Nephron progenitor cell (in vitro differentiated cells): Measurements from ENCODE around the gene ZFR2.

Experiments
- DNase-seq: peaks from one replicate; pipeline ENCODE4 v3.0.0; 2021
- H3K27ac Mint-ChIP-seq: 2 replicates; pipeline ENCODE4 v1.8.0; 2021; ENCODE audit warnings: mild to moderate bottlenecking, moderate library complexity, mixed read lengths
- H3K27me3 Mint-ChIP-seq: 2 replicates; pipeline ENCODE4 v1.8.0; 2021; ENCODE audit warnings: mild to moderate bottlenecking, low read depth, mixed read lengths; ENCODE audit not compliant: poor library complexity
- H3K36me3 Mint-ChIP-seq: 2 replicates; pipeline ENCODE4 v1.8.0; 2021; ENCODE audit warnings: low read depth, mixed read lengths
- H3K4me1 Mint-ChIP-seq: 2 replicates; pipeline ENCODE4 v1.8.0; 2021; ENCODE audit warnings: mixed read lengths
- H3K4me3 Mint-ChIP-seq: 2 replicates; pipeline ENCODE4 v1.8.0; 2021; ENCODE audit warnings: mild to moderate bottlenecking, moderate library complexity, mixed read lengths
- H3K9me3 Mint-ChIP-seq: 2 replicates; pipeline ENCODE4 v1.8.0; 2021; ENCODE audit warnings: mild to moderate bottlenecking, moderate library complexity, mixed read lengths
- TF ChIP-seq, protein P1 (sequence below): fragments of 200-600 bp; sonication (generic); IDR thresholded peaks from 2 replicates; pipeline ENCODE4 v1.5.0; 2021; ENCODE audit warnings: antibody characterized with exemption

The ZFR2 gene

GRCh38 chr19:3907626-3908265 is 38.9 kb upstream of the ZFR2 start:
- no peaks in the 10 kb centered on the region for H3K36me3 Mint-ChIP-seq
- TF ChIP-seq, protein P1, sequence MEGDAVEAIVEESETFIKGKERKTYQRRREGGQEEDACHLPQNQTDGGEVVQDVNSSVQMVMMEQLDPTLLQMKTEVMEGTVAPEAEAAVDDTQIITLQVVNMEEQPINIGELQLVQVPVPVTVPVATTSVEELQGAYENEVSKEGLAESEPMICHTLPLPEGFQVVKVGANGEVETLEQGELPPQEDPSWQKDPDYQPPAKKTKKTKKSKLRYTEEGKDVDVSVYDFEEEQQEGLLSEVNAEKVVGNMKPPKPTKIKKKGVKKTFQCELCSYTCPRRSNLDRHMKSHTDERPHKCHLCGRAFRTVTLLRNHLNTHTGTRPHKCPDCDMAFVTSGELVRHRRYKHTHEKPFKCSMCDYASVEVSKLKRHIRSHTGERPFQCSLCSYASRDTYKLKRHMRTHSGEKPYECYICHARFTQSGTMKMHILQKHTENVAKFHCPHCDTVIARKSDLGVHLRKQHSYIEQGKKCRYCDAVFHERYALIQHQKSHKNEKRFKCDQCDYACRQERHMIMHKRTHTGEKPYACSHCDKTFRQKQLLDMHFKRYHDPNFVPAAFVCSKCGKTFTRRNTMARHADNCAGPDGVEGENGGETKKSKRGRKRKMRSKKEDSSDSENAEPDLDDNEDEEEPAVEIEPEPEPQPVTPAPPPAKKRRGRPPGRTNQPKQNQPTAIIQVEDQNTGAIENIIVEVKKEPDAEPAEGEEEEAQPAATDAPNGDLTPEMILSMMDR, result no peak
- peaks cover 16% of the 10 kb centered on the region for H3K9me3 Mint-ChIP-seq
- no peaks in the 10 kb centered on the region for H3K4me1 Mint-ChIP-seq
- no peaks in the 10 kb centered on the region for H3K27me3 Mint-ChIP-seq
- H3K27ac Mint-ChIP-seq, result no peak overlapping the region
- H3K4me3 Mint-ChIP-seq, result no peak overlapping the region
- no peak for DNase-seq

GRCh38 chr19:3904233-3904632 is 35.4 kb upstream of the ZFR2 start:
- no peaks in the 10 kb centered on the region for H3K36me3 Mint-ChIP-seq
- peaks cover 3% of the 10 kb centered on the region for H3K9me3 Mint-ChIP-seq
- DNase-seq, result no peak
- no peak overlapping the region for H3K27ac Mint-ChIP-seq
- H3K4me3 Mint-ChIP-seq, result no peak overlapping the region
- peaks cover 9% of the 10 kb centered on the region for H3K27me3 Mint-ChIP-seq
- TF ChIP-seq, protein P1, result no peak
- no peaks in the 10 kb centered on the region for H3K4me1 Mint-ChIP-seq

- no peak for DNase-seq
- TF ChIP-seq, protein P1, result no peak
- Mint-ChIP-seq H3K27ac (no peak overlapping the region), H3K4me1 (no peaks in the 10 kb centered on the region), H3K36me3 (no peaks in the 10 kb centered on the region), H3K4me3 (no peak overlapping the region), H3K9me3 (peaks cover 9% of the 10 kb centered on the region), H3K27me3 (peaks cover 18% of the 10 kb centered on the region)
Observed at GRCh38 chr19:3902317-3902973, 33.6 kb upstream of the ZFR2 start.

DNA sequence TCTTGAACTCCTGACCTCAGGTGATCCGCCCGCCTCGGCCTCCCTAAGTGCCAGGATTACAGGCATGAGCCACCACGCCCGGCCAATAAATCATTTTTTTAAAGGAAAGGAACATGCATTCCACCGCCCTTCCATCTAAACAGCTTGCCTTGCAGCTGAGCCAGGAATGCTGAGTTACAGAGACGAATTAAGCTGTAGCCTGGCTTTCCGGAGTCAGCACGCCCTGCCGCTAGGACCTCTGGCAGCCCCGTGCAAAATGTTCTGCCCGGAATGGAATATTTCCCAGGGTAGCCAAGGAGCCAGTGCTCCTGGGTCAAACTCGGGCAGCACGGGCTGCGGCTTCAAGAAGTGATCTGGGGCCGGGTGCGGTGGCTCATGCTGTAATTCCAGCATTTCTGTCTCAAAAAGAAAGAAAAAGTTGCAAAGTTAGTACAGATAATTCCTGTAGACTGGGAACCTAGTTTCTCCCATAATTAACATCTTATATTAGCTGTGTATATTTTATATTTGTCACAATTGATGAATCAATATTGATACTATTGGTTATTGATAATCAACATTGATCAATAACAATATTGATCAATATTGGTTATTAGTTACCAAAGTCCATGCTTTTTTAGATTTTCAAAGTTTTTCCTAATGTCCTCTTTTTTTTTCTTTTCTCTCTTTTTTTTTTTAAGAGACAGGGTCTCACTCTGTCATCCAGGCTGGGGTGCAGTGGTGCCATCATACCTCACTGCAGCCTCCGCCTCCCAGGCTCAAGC is 30.9 kb upstream of the ZFR2 start:
- no peaks in the 10 kb centered on the region for H3K36me3 Mint-ChIP-seq
- peaks cover 9% of the 10 kb centered on the region for H3K9me3 Mint-ChIP-seq
- DNase-seq, result no peak
- H3K27me3 Mint-ChIP-seq, result peaks cover 23% of the 10 kb centered on the region
- H3K27ac Mint-ChIP-seq, result no peak overlapping the region
- H3K4me1 Mint-ChIP-seq, result no peaks in the 10 kb centered on the region
- no peak overlapping the region for H3K4me3 Mint-ChIP-seq
- TF ChIP-seq, protein P1, result no peak

GRCh38 chr19:3898426-3898825 is 29.6 kb upstream of the ZFR2 start:
- Mint-ChIP-seq H3K9me3 (peaks cover 9% of the 10 kb centered on the region), H3K36me3 (no peaks in the 10 kb centered on the region), H3K27me3 (peaks cover 23% of the 10 kb centered on the region), H3K4me1 (no peaks in the 10 kb centered on the region), H3K27ac (no peak overlapping the region), H3K4me3 (no peak overlapping the region)
- DNase-seq, result no peak
- TF ChIP-seq, protein P1, result no peak
